ENCODE measurements around the gene SUSD1. TPM values are rescaled to one million over a fixed set of nuclear protein-coding genes. Genes with fewer than 3 reads are reported as not detected.

Gene SUSD1
- total RNA-seq, 1 donor from 2014 or later = 16.6 TPM

- Histone ChIP-seq H4K20me1 (ENCODE audit: insufficient read depth, low read length) (no peaks in the 10 kb centered on the region), H3K9ac (ENCODE audit: low read length) (no peak overlapping the region), H3K27me3 (ENCODE audit: insufficient read depth, low read length) (no peaks in the 10 kb centered on the region), H3K9me3 (ENCODE audit: insufficient read depth, low read depth, low read length) (no peaks in the 10 kb centered on the region), H3K4me2 (ENCODE audit: low read length) (no peak overlapping the region), H3K4me3 (ENCODE audit: insufficient read depth, low read depth, low read length) (no peak overlapping the region), H2AFZ (ENCODE audit: low read depth, low read length) (no peak overlapping the region), H3K79me2 (ENCODE audit: insufficient read depth, low read length) (no peaks in the 10 kb centered on the region), H3K27ac (ENCODE audit: low read depth, low read length) (no peak overlapping the region), H3K36me3 (ENCODE audit: insufficient read depth, low read length) (no peaks in the 10 kb centered on the region), H3K4me1 (ENCODE audit: insufficient read depth, low read length) (peaks cover 28% of the 10 kb centered on the region)
- Mint-ChIP-seq H3K4me1 (ENCODE audit: low read depth, unreplicated experiment) (peaks cover 19% of the 10 kb centered on the region), H3K36me3 (ENCODE audit: low read depth, unreplicated experiment) (peaks cover 14% of the 10 kb centered on the region), H3K4me3 (ENCODE audit: unreplicated experiment) (no peak overlapping the region), H3K9me3 (ENCODE audit: unreplicated experiment) (no peaks in the 10 kb centered on the region), H3K27me3 (ENCODE audit: low read depth, unreplicated experiment) (no peaks in the 10 kb centered on the region), H3K27ac (ENCODE audit: unreplicated experiment) (no peak overlapping the region)
- no peak for TF ChIP-seq CTCF (IDR thresholded peaks at IDR 0.05; ENCODE audit: insufficient read depth, low read depth, low read length)
- TF ChIP-seq EZH2 (IDR thresholded peaks at IDR 0.05; ENCODE audit: insufficient read depth, low read length) = no peak
- no peak for FAIRE-seq
- DNase-seq (ENCODE audit: low read depth) = no peak
Measured at GRCh38 chr9:112115970-112116753, 58.9 kb downstream of the SUSD1 start.

GRCh38 chr9:112115109-112115508 lies 60.0 kb downstream of the SUSD1 start:
- Histone ChIP-seq H3K9me3 (ENCODE audit: insufficient read depth, low read depth, low read length) (no peaks in the 10 kb centered on the region), H3K4me3 (ENCODE audit: insufficient read depth, low read depth, low read length) (no peak overlapping the region), H3K36me3 (ENCODE audit: insufficient read depth, low read length) (no peaks in the 10 kb centered on the region), H4K20me1 (ENCODE audit: insufficient read depth, low read length) (no peaks in the 10 kb centered on the region), H3K27ac (ENCODE audit: low read depth, low read length) (no peak overlapping the region), H3K27me3 (ENCODE audit: insufficient read depth, low read length) (no peaks in the 10 kb centered on the region), H3K9ac (ENCODE audit: low read length) (no peak overlapping the region), H3K79me2 (ENCODE audit: insufficient read depth, low read length) (no peaks in the 10 kb centered on the region), H3K4me1 (ENCODE audit: insufficient read depth, low read length) (peaks cover 23% of the 10 kb centered on the region), H2AFZ (ENCODE audit: low read depth, low read length) (no peak overlapping the region), H3K4me2 (ENCODE audit: low read length) (no peak overlapping the region)
- no peak for FAIRE-seq
- Mint-ChIP-seq H3K4me3 (ENCODE audit: unreplicated experiment) (no peak overlapping the region), H3K4me1 (ENCODE audit: low read depth, unreplicated experiment) (peaks cover 14% of the 10 kb centered on the region), H3K9me3 (ENCODE audit: unreplicated experiment) (no peaks in the 10 kb centered on the region), H3K36me3 (ENCODE audit: low read depth, unreplicated experiment) (peaks cover 14% of the 10 kb centered on the region), H3K27me3 (ENCODE audit: low read depth, unreplicated experiment) (no peaks in the 10 kb centered on the region), H3K27ac (ENCODE audit: unreplicated experiment) (no peak overlapping the region)
- no peak for DNase-seq (ENCODE audit: low read depth)
- TF ChIP-seq CTCF (IDR thresholded peaks at IDR 0.05; ENCODE audit: insufficient read depth, low read depth, low read length) (no peak), EZH2 (IDR thresholded peaks at IDR 0.05; ENCODE audit: insufficient read depth, low read length) (no peak)
